ES-I3 (cell line): Measurements from ENCODE around the gene SOAT2.

ENCODE experiments used
- H3K36me3 ChIP-seq: 2 replicates; pipeline ENCODE4 v1.6.1; 2013; ENCODE audit warnings: mild to moderate bottlenecking, low read length, control low read depth, moderate library complexity; ENCODE audit not compliant: insufficient read depth
- H3K4me1 ChIP-seq: 2 replicates; pipeline ENCODE4 v1.6.1; 2013; ENCODE audit warnings: mild to moderate bottlenecking, control low read depth, low read length; ENCODE audit not compliant: insufficient read depth
- H3K9ac ChIP-seq: 2 replicates; pipeline ENCODE4 v1.6.1; 2013; ENCODE audit warnings: low read depth, mild to moderate bottlenecking, low read length, moderate library complexity
- H3K9me3 ChIP-seq: 2 replicates; pipeline ENCODE4 v1.6.1; 2013; ENCODE audit warnings: mild to moderate bottlenecking, low read length, moderate library complexity; ENCODE audit not compliant: control insufficient read depth, insufficient read depth

Gene SOAT2

DNA sequence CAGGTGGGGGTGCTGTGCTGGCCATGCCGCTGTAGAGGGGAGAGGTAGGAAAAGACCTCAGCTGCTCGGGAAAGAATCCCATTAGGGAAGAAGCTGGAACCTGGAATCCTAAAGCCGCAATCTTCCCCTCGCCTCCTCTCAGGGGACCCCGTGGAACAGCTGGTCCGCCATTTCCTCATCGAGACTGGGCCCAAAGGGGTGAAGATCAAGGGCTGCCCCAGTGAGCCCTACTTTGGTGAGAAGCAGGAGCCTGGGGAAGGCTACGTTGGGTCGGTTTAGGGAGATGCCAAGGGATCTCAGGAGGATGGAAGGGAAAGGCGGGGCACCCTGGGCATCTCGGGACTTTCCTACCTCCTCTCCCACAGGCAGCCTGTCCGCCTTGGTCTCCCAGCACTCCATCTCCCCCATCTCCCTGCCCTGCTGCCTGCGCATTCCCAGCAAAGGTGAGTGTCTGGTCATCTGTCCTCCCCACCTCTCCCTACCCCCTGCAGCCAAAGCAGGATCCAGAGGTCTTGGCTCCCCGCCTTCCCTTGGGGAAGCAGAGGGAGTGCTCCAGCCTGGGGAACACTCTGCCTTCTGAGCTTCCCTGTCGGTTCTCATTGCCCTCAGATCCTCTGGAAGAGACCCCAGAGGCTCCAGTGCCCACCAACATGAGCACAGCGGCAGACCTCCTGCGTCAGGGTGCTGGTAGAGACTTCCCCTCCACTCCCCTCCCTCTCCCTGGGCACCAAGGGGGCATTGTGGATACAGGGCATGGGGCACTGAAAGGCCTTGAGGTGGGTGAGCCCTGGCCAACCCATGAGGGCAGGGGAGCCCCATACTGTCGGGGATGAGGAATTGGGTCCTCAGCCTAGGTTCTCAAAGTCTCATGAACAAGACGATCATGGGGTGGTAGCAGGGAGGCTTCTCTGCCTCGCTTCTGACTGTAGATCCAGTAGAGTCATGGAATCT lies 41.0 kb upstream of the SOAT2 start:
- H3K9me3 ChIP-seq = no peaks in the 10 kb centered on the region
- no peak overlapping the region for H3K9ac ChIP-seq
- H3K36me3 ChIP-seq = no peaks in the 10 kb centered on the region
- H3K4me1 ChIP-seq = peaks cover 8% of the 10 kb centered on the region; the same call in 1 of the 2 replicates

DNA sequence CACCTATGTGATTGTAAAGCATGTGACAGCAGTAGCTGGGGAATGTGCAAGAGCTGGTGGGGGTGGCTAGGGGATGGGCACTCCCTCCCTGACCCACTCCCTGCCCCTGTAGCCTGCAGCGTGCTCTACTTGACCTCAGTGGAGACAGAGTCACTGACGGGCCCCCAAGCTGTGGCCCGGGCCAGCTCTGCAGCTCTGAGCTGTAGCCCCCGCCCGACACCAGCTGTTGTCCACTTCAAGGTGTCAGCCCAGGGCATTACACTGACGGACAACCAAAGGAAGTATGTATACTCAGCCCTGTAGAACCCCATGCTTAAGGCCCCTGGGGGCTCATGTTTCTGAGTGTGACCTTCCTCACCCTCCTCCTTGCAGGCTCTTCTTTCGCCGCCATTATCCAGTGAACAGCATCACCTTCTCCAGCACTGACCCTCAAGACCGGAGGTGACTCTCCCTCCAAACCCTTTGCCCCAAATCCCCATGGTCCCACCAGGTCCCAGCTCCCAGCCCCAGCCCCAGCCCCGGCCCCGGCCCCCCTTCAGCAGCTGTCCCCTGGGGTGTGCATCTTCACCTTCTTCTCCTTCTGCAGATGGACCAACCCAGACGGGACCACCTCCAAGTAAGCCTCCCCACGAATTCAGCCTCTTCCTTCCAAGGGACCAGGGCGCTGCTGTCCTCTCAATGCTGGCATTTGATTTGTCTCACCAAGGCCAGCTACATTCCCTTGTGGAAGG lies 40.1 kb upstream of the SOAT2 start:
- Histone ChIP-seq H3K36me3 (no peaks in the 10 kb centered on the region), H3K9me3 (no peaks in the 10 kb centered on the region), H3K4me1 (peaks cover 11% of the 10 kb centered on the region; the same call in 1 of the 2 replicates), H3K9ac (no peak overlapping the region)

DNA sequence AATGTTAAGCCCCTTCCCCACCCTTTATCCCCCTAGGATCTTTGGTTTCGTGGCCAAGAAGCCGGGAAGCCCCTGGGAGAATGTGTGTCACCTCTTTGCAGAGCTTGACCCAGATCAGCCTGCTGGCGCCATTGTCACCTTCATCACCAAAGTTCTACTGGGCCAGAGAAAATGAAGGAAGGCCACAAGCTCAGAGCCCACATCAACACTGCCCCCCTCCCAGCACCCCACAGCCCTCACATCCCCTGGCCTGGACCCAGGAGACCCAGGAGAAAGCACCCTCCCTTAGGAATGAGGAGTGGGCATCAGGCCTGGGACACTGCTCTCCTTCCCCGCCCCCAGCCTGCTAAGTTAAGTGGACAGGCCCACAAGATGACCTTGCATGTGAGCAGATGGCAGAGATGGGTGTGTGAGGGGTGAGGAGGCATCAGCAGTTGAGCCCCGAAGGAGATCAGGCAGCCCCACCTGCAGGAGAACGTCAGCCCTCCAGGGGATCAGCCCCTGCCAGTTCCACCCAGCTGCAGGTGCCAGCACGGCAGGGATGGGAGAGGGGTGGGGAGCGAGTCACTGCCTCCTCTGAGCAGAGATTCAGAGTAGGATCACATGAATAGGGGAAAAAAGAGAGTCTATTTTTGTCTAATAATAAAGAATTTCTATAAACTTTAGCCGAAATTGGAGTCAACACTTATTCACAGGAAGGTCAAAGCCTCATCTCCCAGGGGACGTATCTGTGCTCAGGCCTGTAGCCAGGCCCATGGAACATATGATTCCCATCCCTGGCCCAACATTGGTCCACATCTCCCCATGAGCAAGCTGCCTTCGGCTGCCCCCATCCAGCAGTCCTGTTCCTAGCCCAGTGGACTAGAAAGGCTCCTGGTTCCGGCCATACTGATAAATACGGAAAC lies 39.3 kb upstream of the SOAT2 start:
- H3K4me1 ChIP-seq = peaks cover 15% of the 10 kb centered on the region
- no peaks in the 10 kb centered on the region for H3K9me3 ChIP-seq
- no peaks in the 10 kb centered on the region for H3K36me3 ChIP-seq
- no peak overlapping the region for H3K9ac ChIP-seq

DNA sequence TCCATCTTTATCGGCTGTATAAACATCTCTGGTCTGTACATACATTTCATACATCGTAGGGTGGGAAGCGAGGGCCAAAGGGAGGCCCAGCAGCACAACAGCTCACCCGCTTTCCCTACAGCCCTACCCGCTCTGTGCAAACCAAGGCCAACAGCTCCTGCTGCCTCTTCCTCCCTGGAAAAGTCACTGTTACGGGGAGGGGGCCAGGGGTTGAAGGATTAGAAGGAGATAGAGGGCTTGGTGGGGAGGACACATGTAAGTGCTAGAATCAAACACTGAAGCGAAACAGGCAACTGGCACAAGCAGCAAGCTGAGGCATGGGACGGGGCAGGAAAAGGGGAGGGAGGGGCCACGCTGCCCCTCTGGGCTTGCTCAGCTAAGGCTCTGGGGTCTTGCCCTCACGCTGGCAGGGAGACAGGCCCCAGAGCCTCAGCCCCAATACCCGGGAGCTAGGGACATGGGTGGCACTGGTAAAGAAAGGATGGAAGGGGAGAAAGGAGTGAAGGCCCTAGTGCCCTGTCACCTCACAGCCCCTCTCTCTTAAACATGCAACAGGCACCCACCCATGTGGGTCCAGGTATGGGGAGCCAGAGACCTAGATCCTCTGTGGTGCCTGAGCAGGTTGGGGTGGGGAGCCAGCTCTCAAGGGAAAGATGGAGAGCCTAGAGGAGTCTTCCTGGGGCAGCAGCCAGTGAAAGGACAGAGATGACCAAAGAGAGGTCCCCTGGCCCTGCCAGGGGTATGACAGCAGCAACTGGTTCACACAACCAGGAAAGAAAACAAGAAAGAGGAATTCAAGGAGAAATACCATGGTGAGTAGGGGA lies 38.5 kb upstream of the SOAT2 start:
- Histone ChIP-seq H3K4me1 (peaks cover 23% of the 10 kb centered on the region), H3K36me3 (no peaks in the 10 kb centered on the region; the same call in 1 of the 2 replicates), H3K9ac (no peak overlapping the region), H3K9me3 (no peaks in the 10 kb centered on the region)

DNA sequence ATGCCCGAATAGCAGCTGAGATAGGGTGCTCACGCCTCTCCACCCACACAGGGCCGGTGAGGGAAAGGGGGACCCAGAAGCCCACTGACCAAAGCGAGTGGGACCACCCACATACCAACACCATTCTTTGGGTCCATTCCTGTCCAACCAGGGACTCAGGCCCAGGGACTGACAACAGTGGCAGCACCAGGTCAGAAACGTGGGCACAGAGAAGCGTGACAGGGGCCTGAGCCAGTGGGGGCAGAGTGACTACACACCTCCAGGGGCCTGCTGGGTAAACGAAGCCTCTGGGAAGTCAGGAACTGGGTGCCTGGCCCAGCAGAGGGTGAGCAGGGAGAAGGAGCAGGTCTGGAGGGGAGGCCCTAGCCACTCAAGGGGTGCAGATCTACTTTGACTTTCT lies 37.8 kb upstream of the SOAT2 start:
- Histone ChIP-seq H3K9me3 (no peaks in the 10 kb centered on the region), H3K36me3 (no peaks in the 10 kb centered on the region; the same call in 1 of the 2 replicates), H3K4me1 (peaks cover 30% of the 10 kb centered on the region), H3K9ac (no peak overlapping the region)

GRCh38 chr12:53065975-53066931 lies 37.0 kb upstream of the SOAT2 start:
- Histone ChIP-seq H3K9ac (no peak overlapping the region), H3K4me1 (peaks cover 36% of the 10 kb centered on the region), H3K9me3 (no peaks in the 10 kb centered on the region), H3K36me3 (no peaks in the 10 kb centered on the region; the same call in 1 of the 2 replicates)

- Histone ChIP-seq H3K9me3 (no peaks in the 10 kb centered on the region), H3K4me1 (peaks cover 42% of the 10 kb centered on the region), H3K36me3 (no peaks in the 10 kb centered on the region; the same call in 1 of the 2 replicates), H3K9ac (no peak overlapping the region)
Observed at GRCh38 chr12:53067074-53067992, 36.0 kb upstream of the SOAT2 start.

DNA sequence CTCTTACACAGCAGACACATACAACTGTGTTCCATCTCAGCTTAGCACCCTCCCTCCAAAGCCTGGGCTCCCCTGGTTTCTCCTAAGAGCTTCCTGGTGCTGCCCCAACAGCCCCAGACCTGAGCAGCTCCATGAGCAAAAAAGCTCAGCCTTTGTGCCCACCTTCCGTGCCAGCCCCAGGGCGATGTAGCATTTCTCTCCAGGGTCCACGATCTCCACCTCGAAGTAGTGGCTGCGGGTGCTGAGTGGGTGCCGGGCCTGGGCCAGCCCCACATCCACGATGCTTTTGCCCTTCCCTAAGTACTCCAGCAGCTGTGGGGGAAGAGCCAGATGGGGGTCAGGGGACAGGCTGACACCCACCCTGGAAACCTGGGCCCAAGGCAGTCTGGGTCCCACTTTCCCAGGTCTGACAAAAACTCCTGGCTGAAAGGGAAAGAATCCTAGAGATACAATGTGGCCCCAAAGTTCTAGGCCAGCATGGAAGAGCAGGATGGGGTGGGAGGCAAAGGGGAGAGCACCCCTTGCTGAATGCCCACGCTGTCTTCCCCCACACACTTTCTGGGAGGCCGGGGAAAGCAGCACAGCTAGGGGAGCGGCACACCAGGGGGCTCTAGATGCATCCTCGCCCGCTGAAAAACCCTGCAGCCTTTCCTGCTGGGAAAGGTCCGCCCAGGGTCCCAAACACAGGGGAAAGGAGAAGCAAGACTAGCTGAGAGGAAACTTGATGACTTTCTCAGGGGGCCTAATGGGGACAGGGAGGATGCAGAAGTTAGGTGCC lies 35.1 kb upstream of the SOAT2 start:
- no peaks in the 10 kb centered on the region; the same call in 1 of the 2 replicates for H3K36me3 ChIP-seq

GRCh38 chr12:53068811-53069585 lies 34.3 kb upstream of the SOAT2 start:
- Histone ChIP-seq H3K4me1 (peaks cover 45% of the 10 kb centered on the region), H3K36me3 (no peaks in the 10 kb centered on the region; the same call in 1 of the 2 replicates), H3K9me3 (no peaks in the 10 kb centered on the region), H3K9ac (no peak overlapping the region)

More for the DNA sequence above, 35.1 kb upstream of the SOAT2 start:
- Histone ChIP-seq H3K9me3 (no peaks in the 10 kb centered on the region), H3K9ac (no peak overlapping the region), H3K4me1 (peaks cover 45% of the 10 kb centered on the region)

- Histone ChIP-seq H3K9ac (no peak overlapping the region), H3K9me3 (no peaks in the 10 kb centered on the region), H3K36me3 (no peaks in the 10 kb centered on the region; the same call in 1 of the 2 replicates), H3K4me1 (peaks cover 45% of the 10 kb centered on the region)
Observed at GRCh38 chr12:53069621-53070410, 33.5 kb upstream of the SOAT2 start.
